Tibial artery (tissue), 4 donors: ENCODE results near the gene ART5.

Source experiments
- DNase-seq, 2 donors: peaks; one replicate each; pipeline ENCODE4 v3.0.0-alpha.2; 2019
- H3K27ac ChIP-seq, 2 donors: fragments of 200-600 bp; sonication (generic) in 1 of 2; 1 replicate in 1 of 2; 2 replicates in 1 of 2; pipeline ENCODE4 v1.5.1; 2018 to 2019; ENCODE audit warnings: mild to moderate bottlenecking in 1 of 2
- H3K27me3 ChIP-seq, 2 donors: fragments of 200-600 bp; sonication (generic) in 1 of 2; one replicate each; pipeline versions ENCODE4 v1.5.1 to v1.6.0; 2016 to 2019
- H3K36me3 ChIP-seq, 3 donors: fragments of 200-600 bp; sonication (generic) in 2 of 3; one replicate each; pipeline ENCODE4 v1.5.1; 2016 to 2019; ENCODE audit warnings: mild to moderate bottlenecking in 2 of 3
- H3K4me1 ChIP-seq, 4 donors: fragments of 200-600 bp; sonication (generic) in 2 of 4; 1 replicate in 3 of 4; 2 replicates in 1 of 4; pipeline ENCODE4 v1.5.1; 2016 to 2019
- H3K4me3 ChIP-seq, 2 donors: fragments of 200-600 bp; sonication (generic) in 1 of 2; 1 replicate in 1 of 2; 2 replicates in 1 of 2; pipeline ENCODE4 v1.5.1; 2018 to 2019; ENCODE audit warnings: mild to moderate bottlenecking in 2 of 2
- H3K9me3 ChIP-seq, 3 donors: fragments of 200-600 bp; sonication (generic) in 1 of 3; one replicate each; pipeline ENCODE4 v1.5.1; 2016 to 2019
- CTCF ChIP-seq, 2 experiments: fragments of 200-600 bp in 1 of 2; fragments of 450-650 bp in 1 of 2; IDR thresholded peaks; one replicate each; pipeline ENCODE4 v1.5.1; 2017 to 2019; ENCODE audit warnings: antibody characterized with exemption in 2 of 2, mild to moderate bottlenecking in 1 of 2, moderate library complexity in 1 of 2
- intact Hi-C: fragments of 100-400 bp; cut with DNase I; formaldehyde crosslinking; loops from one replicate; pipeline ENCODE4 v1.15.0; 2023; ENCODE audit warnings: low total_unique reads

The ART5 gene

GRCh38 chr11:3641701-3642070, at the start of gene ART5:
Gene ART5 (minus strand): TSS chr11:3641992. CDS start chr11:3641862, 130 bp downstream.
- Histone ChIP-seq H3K36me3 (no peaks in the 10 kb centered on the region), H3K4me1 (peaks cover 0 to 19% (median 17%) of the 10 kb centered on the region in 4 donors), H3K27ac (peak within 1 kb of the TSS; percentile 10 to 39), H3K27me3 (peaks cover 0 to 12% of the 10 kb centered on the region in 2 donors), H3K4me3 (peak within 1 kb of the TSS; percentile 46 to 62), H3K9me3 (no peaks in the 10 kb centered on the region)
- no peak for TF ChIP-seq CTCF (IDR thresholded peaks at IDR 0.05)
- no peak for DNase-seq
- intact Hi-C loops: no loop called here

GRCh38 chr11:3686751-3687150, 45.0 kb upstream of the ART5 start:
- no peak for TF ChIP-seq CTCF (IDR thresholded peaks at IDR 0.05)
- H3K27ac ChIP-seq: no peak overlapping the region
- intact Hi-C loops: no loop called here
- H3K9me3 ChIP-seq: no peaks in the 10 kb centered on the region
- no peak for DNase-seq
- peaks cover 73 to 98% (median 78%) of the 10 kb centered on the region in 3 donors for H3K36me3 ChIP-seq
- no peaks in the 10 kb centered on the region for H3K4me1 ChIP-seq
- no peaks in the 10 kb centered on the region for H3K27me3 ChIP-seq
- no peak overlapping the region for H3K4me3 ChIP-seq

- no peaks in the 10 kb centered on the region for H3K27me3 ChIP-seq
- no peaks in the 10 kb centered on the region for H3K4me1 ChIP-seq
- DNase-seq: no peak
- H3K36me3 ChIP-seq: peaks cover 73 to 98% (median 78%) of the 10 kb centered on the region in 3 donors
- TF ChIP-seq CTCF (IDR thresholded peaks at IDR 0.05): no peak
- no peak overlapping the region for H3K4me3 ChIP-seq
- H3K9me3 ChIP-seq: no peaks in the 10 kb centered on the region
- H3K27ac ChIP-seq: no peak overlapping the region
- intact Hi-C loops: no loop called here
These were observed 44.1 kb upstream of the ART5 start for GRCh38 chr11:3685923-3686322.

GRCh38 chr11:3684819-3685172, 43.0 kb upstream of the ART5 start:
- H3K36me3 ChIP-seq: peaks cover 72 to 98% (median 79%) of the 10 kb centered on the region in 3 donors
- DNase-seq: no peak
- H3K27ac ChIP-seq: no peak overlapping the region
- intact Hi-C loops: no loop called here
- TF ChIP-seq CTCF (IDR thresholded peaks at IDR 0.05): no peak
- H3K9me3 ChIP-seq: no peaks in the 10 kb centered on the region
- no peaks in the 10 kb centered on the region for H3K27me3 ChIP-seq
- H3K4me3 ChIP-seq: no peak overlapping the region
- no peaks in the 10 kb centered on the region for H3K4me1 ChIP-seq

GRCh38 chr11:3684129-3684818, 42.5 kb upstream of the ART5 start:
- no peak for DNase-seq
- no peak for TF ChIP-seq CTCF (IDR thresholded peaks at IDR 0.05)
- Histone ChIP-seq H3K27me3 (no peaks in the 10 kb centered on the region), H3K9me3 (no peaks in the 10 kb centered on the region), H3K4me1 (no peaks in the 10 kb centered on the region), H3K36me3 (peaks cover 77 to 98% (median 81%) of the 10 kb centered on the region in 3 donors), H3K27ac (no peak overlapping the region), H3K4me3 (no peak overlapping the region)
- intact Hi-C loops: no loop called here
